ENCODE measurements around the gene OGG1.

OGG1 gene

DNA sequence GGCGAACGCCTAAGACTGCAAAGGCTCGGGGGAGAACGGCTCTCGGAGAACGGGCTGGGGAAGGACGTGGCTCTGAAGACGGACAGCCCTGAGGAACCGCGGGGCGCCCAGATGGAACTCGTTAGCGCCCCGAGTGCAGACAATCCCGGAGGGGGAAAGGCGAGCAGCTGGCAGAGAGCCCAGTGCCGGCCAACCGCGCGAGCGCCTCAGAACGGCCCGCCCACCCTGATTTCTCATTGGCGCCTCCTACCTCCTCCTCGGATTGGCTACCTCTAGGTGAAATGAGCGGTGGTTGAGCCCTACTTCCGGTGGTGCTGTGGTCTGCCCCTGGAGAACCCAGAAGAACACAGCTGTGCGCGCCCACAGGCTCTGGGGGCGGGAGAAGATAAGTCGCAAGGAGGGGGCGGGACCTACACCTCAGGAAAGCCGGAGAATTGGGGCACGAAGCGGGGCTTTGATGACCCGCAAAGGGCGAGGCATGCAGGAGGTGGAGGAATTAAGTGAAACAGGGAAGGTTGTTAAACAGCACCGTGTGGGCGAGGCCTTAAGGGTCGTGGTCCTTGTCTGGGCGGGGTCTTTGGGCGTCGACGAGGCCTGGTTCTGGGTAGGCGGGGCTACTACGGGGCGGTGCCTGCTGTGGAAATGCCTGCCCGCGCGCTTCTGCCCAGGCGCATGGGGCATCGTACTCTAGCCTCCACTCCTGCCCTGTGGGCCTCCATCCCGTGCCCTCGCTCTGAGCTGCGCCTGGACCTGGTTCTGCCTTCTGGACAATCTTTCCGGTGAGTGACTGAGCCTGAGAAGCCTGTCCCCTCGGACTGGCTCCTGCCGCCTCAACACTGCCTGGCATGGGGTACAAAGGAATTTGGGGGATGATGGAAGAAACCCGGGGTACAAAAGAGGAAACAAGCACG lies at the start of gene OGG1:
TSS of gene OGG1 (plus strand) at position 308 of the 911 bp plus-strand sequence. CDS start at position 643, 335 bp downstream.
- DNase-seq (ENCODE audit: low read depth): peak; percentile 92

DNA sequence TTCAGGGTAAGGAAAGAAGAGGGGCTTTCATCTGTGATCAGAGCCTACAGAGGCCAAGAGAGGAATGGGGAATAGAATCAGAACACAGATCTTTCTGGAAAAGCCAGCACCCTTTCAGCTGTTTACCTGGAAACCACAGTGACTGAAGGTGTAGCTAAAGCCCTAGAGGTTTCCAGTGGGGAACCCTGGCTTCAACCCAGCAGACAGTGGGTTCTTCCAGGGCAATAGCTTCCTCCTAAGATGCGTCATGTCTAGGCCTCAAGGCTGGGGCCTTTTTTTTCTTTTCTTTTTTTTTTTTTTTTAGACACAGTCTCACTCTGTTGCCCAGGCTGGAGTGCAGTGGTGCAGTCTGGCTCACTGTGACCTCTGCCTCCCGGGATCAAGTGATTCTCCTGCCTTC lies 49.2 kb upstream of the OGG1 start:
- no peak for DNase-seq (ENCODE audit: low read depth)

DNA sequence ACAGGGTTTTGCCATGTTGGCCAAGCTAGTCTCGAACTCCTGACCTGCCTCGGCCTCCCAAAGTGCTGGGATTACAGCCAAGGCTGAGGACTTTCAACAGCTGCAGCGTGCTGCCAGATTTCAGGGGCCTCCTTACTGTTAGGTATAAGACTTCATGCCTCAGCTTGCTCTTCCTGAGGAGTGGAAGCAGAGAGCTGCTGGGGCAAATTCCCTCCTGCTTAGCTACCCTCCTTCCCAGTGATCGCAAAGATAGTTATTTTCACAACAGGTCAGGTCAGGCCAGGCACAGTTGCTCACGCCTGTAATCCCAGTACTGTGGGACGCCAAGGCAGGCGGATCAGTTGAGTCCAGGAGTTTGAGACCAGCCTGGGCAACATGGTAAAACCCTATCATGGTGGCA lies 48.7 kb upstream of the OGG1 start:
- no peak for DNase-seq (ENCODE audit: low read depth)

DNA sequence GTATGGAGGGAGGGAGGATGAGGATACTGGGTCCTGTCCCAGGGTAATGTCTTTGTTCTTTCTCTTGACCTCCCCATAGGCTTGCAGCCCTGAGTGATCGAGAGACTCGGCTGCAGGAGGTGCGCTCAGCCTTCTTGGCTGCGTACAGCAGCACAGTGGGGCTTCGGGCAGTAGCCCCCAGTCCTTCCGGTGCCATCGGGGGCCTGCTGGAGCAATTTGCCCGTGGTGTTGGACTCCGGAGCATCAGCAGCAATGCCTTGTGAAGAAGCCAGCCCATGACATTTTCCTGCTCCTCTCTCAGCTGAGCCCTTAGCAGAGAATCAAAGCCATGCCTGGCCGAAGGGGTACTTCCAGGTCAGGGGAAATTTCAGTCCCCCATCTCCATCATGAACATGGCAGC lies 48.0 kb upstream of the OGG1 start:
- DNase-seq (ENCODE audit: low read depth): no peak

DNA sequence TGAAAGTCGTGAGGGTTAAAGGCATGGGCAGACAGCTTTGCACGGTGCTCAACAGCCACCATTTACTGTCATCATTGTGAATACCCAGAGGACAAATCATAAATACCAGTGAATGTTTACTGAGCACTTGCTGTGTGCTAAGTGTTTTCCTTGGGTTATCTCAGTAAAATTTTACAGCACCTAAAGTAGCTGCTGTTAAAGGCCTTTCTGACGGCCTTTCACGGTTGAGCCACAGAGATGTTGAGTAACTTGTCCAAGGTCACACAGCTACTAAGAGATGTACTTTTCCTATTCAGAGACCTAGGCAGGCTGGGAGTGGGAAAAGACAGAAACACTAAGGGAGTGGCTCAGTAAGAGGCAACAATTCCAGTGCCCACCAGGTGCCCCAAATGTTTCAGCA lies 46.5 kb upstream of the OGG1 start:
- DNase-seq (ENCODE audit: low read depth): no peak

DNA sequence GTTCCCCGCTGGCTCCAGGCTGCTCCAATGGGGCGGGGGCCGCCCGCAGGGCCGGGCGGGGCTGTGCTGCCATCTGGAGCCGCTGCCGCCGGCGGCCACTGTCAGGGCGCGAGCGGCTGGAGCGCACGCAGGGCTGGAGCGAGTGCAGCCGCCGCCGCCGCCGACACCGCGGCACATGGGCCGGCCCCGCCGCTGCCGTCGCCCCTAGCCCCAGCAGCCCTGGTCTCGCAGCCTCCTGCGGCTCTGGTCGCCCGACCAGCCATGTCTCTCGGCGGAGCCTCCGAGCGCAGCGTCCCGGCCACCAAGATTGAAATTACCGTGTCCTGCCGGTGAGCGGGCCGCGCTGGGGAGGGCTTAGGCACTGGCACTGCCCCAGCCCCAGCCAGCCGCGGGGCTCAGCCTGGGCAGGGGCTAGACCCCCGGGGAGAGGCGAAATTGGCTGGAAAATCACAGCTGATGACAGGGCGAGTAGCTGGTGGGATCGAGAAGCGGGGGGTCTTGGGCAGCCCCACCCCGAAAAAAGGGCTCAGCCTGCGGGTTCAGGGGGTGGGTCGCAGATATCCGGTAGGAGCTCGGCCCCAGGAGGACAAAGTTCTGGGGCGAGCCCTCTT lies 45.9 kb upstream of the OGG1 start, which contains the start of gene CPNE9:
TSS of gene CPNE9 (plus strand) at position 98 of the 611 bp plus-strand sequence. CDS start at position 262, 164 bp downstream.
- DNase-seq (ENCODE audit: low read depth): no peak

DNA sequence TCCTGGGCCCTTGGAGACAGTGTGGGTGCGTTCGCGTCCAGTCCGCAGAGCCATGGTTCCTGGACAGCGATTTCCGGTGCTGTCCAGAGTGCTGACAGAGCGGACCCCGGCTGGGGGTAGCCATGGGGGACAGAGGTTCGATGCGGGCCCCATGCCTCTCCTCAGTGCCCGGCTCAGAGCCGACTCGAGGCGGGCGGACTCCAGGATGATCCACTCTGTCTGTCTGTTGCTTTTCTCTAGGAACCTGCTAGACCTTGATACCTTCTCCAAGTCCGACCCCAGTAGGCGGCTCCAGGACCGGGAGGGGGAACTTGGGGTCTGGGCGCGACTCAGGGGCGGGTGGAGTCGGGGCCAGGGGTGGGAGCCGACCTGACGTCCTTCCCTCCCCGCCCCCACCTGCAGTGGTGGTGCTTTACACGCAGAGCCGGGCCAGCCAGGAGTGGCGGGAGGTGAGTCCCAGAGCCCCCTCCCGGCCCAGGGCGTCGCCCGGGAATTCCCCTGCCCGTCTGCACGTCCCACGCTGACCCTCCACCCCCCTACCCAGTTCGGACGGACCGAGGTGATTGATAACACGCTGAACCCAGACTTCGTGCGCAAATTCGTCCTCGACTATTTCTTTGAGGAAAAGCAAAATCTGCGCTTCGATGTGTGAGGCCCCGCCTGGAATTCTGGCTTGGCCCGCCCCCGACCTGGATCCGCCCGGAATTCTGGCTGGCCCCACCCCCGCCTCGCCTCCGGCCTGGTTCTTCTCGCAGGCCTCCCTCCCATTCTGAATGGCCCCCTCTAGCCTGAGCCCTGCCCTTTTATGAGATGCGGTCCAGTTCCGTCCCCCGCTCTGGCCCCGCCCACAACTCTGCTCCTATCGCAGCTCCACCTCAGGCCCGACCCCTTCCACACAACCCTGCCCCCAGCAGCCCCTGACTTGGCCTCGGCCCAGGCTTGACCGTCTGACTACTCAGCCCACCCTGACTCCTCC lies 45.1 kb upstream of the OGG1 start:
- no peak for DNase-seq (ENCODE audit: low read depth)

DNA sequence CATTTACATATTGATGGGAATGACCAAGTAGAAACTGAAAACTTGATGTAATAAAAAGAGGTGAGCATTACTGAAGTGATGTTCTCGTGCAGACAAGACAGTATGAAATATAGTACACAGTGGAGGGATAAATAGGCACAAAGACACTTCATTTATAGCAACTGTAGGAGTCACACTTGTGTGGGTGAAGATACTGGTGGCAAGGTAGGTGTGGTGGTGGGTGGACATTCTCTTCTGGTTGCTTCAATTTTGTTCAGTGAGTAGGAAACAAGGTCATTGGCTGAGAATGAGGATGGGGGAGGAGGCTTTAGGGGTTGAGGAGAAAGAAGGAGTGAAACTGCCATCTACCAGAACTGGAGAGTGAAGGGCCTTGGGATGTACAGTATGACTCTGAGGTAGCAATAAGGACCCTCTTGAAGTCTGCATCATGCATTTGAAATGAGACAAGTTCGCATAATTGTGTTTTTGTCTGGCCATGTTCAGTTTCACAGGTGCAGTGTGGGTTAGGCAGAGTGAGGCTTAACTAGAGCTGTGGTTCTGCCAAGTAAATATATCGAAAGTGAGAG lies 39.5 kb upstream of the OGG1 start:
- DNase-seq (ENCODE audit: low read depth): no peak

DNA sequence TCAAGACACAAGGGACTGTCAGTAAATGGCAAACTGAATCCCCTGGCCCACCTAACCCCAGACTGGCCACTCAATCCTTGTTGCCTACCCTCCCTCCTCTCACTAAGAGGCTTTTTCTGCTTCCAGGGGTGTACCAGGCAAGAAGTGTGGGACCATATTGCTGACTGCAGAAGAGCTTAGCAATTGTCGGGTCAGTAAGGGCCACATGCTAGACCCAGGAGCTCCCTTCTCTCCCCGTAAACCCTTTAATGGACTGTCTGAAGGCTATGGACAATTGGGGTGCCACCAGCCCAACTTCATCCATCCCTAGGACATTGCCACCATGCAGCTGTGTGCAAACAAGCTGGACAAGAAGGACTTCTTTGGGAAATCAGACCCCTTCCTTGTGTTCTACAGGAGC lies 37.3 kb upstream of the OGG1 start:
- no peak for DNase-seq (ENCODE audit: low read depth)

DNA sequence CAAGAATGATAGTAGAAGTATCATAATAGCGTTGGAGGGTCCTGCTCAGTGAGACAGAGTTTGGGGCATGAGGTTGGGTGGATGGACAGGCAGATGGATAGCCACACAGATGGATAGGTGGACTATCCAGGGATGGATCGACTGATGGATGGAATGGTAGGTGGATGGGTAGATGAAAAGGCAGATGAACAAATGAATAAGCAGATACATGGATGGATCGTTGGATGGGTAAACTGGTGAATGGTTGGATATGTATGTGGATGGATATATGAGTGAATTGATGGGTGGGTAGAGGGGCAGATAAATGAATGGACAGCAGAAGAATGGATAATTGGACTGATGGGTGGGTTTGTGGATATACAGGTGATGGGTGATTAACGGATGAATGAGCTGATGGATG lies 36.6 kb upstream of the OGG1 start:
- no peak for DNase-seq (ENCODE audit: low read depth)

DNA sequence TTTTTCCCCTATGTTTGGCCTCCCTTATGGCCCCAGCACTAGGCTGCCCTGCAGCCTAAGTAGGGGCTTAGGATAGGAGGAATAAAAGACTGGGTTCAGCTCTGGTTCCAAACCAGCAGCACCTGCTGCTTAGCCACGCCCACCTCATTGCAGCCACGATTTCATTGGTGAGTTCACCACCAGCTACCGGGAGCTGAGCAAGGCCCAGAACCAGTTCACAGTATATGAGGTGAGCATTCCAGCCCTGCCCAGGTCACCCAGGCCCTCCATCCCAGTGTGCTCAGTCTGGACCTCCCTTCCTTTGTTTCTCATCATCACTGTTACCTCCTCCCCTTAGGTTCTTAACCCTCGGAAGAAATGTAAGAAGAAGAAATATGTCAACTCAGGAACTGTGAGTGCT lies 34.6 kb upstream of the OGG1 start:
- DNase-seq (ENCODE audit: low read depth): no peak

DNA sequence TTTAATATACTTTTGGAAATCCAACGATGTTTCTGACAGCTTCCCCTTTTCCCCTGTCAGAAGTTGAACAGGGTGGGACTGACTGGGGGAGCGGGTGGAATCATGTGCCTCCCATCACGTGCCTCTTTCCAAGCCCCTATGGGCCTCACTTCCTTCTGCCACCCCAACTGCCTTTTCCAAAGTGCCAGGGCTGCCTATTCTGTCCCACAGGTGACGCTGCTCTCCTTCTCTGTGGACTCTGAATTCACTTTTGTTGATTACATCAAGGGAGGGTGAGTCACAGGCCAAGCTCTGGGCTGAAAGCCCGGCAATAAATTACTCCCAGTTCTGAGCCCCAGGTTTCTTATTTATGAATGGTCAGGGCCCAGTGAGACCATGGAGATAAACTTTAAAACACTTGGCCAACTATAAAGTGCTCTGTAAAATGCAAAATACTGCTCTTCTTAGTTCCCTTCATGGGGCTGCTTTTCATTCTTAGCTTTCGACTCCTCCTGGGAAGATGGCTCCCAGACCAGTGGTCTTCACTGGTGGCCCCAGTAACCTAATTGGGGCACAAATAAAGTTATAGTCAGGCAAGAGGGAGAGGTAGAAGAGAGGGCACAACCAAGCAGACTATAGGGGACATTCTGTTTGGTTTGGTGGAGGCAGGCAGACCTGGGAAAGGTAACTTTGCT lies 33.9 kb upstream of the OGG1 start:
- DNase-seq (ENCODE audit: low read depth): no peak

DNA sequence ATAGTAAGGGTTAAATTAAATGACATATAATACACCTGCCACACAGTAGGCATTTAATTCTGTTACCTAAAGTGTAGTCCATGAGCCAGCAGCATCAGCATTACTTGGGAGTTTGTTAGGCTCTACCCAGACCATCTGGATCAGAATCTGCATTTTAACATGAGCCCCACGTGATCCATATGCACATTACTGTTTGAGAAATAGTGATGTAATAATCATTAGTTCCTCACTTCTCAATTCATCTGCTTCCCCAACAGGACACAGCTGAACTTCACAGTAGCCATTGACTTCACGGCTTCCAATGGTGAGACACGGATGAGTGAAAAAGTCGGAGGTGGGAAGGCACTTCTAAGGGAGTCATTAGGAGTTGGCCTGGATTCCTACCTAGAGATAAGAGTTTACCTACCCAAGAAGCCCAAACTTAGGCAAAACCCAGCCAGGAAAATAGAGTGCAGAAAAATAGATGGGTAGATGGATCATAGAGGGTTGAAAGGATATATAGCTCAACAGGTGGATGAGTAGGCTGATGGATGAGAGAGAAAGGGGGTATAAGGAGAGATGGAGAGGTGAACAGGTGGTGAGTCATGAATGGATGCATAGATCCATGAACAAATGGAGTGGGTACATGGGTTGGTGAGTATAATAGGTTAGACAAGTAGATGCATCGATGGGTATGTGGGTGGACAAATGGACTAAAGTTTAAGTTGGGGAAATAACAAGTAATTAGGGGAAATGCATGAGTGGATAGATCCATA lies 32.8 kb upstream of the OGG1 start:
- DNase-seq (ENCODE audit: low read depth): no peak

DNA sequence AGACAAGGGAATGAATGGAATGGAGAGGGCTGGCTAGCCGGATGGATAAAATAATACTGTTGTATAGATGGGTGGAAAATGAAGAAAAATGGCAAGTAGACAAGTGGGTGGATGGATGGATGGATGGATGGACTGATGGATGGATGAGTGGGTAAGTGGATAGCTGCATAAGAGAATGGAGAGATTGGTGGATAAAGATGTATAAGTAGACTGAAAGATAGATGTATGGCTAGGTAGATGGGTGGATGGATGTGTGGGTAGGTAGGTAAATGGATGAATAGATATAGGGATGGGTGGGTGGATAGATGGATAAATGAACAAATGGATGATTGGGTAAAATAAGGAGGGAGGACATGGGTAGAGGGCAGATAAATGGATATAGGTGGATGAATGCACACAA lies 32.2 kb upstream of the OGG1 start:
- no peak for DNase-seq (ENCODE audit: low read depth)

DNA sequence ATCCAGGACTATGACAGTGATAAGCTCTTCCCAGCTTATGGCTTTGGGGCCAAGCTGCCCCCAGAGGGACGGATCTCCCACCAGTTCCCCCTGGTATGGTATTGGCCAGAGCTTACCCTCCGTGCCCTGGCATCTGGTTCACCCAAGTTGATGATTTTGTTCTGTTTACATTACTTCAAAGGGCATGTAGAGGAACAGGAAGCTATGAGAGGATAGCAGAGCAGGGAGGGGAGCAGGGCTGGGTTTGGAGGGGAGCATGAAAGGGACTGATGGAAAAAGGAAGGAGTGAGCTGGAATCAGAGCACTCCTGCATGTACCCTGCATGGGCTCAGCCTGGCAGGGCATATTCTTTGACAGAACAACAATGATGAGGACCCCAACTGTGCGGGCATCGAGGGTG lies 31.6 kb upstream of the OGG1 start:
- DNase-seq (ENCODE audit: low read depth): no peak

DNA sequence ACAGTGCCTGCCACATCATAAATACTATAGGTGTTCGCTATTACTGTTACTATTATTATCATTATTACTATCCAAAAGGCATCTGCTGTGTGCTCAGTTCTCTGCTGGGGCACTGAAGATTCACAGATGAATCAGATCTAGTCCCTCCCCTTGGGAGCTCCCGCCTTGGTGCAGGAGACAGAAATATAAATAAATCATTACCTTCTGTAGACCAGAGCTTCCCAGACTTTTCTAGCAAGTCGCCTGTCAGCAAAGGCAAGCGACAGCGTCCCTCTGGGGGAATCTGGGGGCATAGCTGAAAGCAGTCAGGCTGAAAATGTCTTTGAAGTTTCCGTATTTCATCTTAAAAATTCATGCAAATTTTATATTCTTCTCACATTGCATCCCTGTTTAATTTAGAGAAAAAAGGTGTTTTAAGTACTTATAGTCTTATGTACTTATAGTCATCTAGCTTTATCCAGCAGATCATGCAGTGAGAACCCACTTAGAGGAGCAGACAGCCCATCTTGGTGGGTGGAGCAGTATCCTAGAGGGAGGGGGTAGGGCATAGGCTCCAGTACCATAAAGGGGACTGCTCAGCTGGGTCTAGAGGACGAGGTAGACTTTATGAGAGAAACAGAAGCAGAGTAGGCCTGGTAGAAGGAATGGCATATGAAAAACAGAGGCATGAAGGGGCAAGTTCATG lies 28.6 kb upstream of the OGG1 start:
- DNase-seq (ENCODE audit: low read depth): no peak

DNA sequence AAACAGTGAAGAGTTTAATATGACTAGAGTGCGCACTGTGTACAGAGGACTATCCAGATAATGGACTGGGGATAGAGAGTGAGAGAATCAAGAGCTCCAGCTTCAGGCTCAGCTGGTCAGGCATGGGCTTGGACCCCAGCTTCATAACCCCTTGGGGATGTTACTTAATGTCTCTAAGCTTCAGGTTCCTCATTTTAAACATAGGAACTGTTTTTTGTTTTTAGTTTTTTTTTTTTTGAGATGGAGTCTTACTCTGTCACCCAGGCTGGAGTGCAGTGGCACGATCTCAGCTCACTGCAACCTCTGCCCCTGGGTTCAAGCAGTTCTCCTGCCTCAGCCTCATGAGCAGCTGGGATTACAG lies 28.1 kb upstream of the OGG1 start:
- DNase-seq (ENCODE audit: low read depth): no peak

DNA sequence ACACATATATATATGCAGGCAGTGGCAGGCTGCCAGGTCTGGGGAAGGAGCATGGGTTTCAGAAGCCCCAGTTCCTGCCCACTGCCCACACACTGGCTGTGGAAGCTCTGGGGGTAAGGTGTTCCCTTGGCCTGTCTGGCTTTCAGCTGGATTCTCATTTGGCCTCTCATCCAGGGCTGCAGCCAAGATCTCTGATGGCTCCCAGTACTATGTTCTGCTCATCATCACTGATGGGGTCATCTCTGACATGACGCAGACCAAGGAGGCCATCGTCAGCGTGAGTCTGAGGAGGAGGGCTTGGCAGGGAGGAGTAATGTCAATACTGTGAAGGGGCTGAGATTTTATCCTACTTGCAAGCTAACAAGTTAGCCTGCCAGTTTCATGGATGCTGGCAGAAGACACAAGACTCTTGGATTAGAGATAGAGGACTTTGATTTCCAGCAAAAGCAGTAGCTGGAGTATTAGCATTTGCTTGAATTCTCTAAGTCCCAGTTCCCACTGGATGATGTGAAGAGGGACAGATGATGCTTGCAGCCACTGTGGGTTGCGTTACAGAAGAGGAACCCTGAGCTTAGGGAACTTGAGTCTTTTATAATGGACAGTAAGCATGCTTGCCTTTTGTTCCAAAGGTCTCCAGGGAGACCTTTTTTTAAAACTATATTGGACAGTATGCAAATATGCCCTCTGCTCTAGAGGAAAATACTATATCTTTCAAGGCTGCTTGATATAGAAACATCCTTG lies 23.8 kb upstream of the OGG1 start:
- DNase-seq (ENCODE audit: low read depth): no peak

DNA sequence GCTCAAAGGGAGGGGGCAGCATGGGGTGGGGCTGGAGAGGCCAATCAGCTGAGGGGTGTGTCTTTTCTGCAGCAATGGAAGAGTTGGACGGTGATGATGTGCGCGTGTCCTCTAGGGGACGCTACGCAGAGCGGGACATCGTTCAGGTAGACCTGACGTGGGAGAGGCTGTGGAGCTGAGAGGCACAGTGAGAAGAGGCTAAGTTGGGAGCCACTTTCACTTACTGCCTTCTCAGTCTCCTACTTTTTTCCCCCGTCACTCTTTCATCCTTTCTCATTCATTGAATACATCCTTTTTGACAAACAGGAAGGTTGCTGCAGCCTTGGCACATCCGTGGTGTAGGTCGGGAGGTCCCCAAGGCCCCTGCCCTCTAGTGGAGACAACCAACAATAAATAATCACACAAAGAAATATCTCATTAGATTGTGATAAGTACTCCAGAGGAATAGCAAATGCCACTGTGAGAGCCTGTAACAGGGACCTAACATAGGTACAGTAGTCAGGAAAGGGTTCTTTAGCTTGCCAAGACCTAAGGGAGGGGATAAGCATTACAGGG lies 22.6 kb upstream of the OGG1 start:
- DNase-seq (ENCODE audit: low read depth): no peak

Data from stimulated activated CD8-positive, alpha-beta memory T cell treated with anti-CD3 and anti-CD28 coated beads, Interleukin-12 subunit alpha, Interleukin-12 subunit beta, amount 100 ng/mL, for 4 hours (primary cell).